IPS-NIHi11 (cell line): ENCODE results near the gene WWTR1.

Experiments
- DNase-seq: peaks from one replicate; pipeline ENCODE4 v3.0.0; 2012; ENCODE audit warnings: mixed read lengths, low spot score

WWTR1 gene

GRCh38 chr3:149495581-149496125 is 162.2 kb downstream of the WWTR1 start:
- DNase-seq, result no peak

- no peak for DNase-seq
Measured at GRCh38 chr3:149494759-149495580, 162.9 kb downstream of the WWTR1 start.

- DNase-seq, result peak; percentile 86
Measured at GRCh38 chr3:149494022-149494758, 163.6 kb downstream of the WWTR1 start.

GRCh38 chr3:149493315-149494021 is 164.4 kb downstream of the WWTR1 start:
- no peak for DNase-seq

GRCh38 chr3:149490260-149490971 is 167.4 kb downstream of the WWTR1 start:
- no peak for DNase-seq

GRCh38 chr3:149489060-149489690 is 168.7 kb downstream of the WWTR1 start:
- DNase-seq, result peak; percentile 67

- DNase-seq, result peak; percentile 54
Measured at GRCh38 chr3:149487598-149488197, 170.1 kb downstream of the WWTR1 start.

GRCh38 chr3:149486726-149487125 is 171.1 kb downstream of the WWTR1 start:
- no peak for DNase-seq

GRCh38 chr3:149481491-149481890 is 176.3 kb downstream of the WWTR1 start:
- DNase-seq, result no peak

- no peak for DNase-seq
Measured at GRCh38 chr3:149481056-149481455, 176.8 kb downstream of the WWTR1 start.

- peak; percentile 84 for DNase-seq
Measured at GRCh38 chr3:149480326-149481017, 177.4 kb downstream of the WWTR1 start.

GRCh38 chr3:149479621-149480325 is 178.1 kb downstream of the WWTR1 start:
- DNase-seq, result no peak

- no peak for DNase-seq
Measured at GRCh38 chr3:149476225-149476624, 181.6 kb downstream of the WWTR1 start.

- no peak for DNase-seq
Measured at GRCh38 chr3:149475451-149476060, 182.3 kb downstream of the WWTR1 start.

- DNase-seq, result no peak
Measured at GRCh38 chr3:149474250-149474817, 183.5 kb downstream of the WWTR1 start, which contains the start of gene TM4SF4. Gene TM4SF4 (plus strand): TSS chr3:149474697. CDS start chr3:149474878, 181 bp downstream.

- DNase-seq, result peak; percentile 31
Measured at GRCh38 chr3:149473357-149474249, 184.2 kb downstream of the WWTR1 start.

- DNase-seq, result no peak
Measured at GRCh38 chr3:149472030-149472797, 185.6 kb downstream of the WWTR1 start.
